Measurements from ENCODE around the gene ASS1. TPM values are rescaled to one million over a fixed set of nuclear protein-coding genes. Genes with fewer than 3 reads are reported as not detected.

The ASS1 gene
- total RNA-seq, 1 donor from 2014 or later, result 16.7 TPM

DNA sequence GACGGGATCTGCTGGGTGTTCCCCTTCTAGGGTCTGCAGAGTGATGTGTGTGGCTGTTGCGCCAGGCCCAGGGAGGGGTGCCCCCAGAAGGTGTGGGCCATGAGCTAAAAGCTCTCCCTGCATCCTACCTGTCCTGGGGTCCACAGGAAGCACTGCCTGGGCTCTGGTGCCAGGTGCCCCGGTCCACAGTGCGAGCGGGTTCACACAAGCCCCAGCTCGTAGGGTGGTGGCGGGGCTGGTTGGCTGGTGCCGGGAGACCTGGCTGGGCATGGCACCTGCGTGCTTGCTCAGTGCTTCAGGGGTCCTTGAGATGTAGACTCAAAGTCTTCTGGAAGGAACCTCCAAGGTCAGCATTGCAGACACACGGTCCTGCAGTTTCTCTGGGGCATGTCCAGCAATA is 25.5 kb downstream of the ASS1 start:
- DNase-seq (ENCODE audit: low spot score in 2 of 2) (no peak), FAIRE-seq (no peak)

DNA sequence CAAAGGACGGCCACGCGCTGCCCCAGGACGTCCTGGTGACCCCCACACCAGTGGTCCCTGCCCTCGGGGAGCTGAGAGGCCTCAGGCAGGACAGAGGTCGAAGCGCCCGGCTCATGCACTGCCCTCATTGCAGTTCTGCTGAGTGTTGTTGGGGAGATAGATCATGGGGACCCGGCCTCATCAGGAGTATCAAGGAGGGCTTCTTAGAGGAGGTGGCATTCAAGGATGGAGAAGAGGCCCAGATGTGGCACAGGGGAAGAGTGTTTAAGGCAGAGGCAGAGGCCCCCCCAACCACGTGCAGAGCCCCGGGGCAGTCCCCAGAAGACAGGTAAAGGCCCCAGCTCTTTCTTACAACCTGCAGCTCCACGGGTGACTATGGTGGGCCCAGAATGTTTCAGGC is 26.2 kb downstream of the ASS1 start:
- FAIRE-seq (no peak), DNase-seq (ENCODE audit: low spot score in 2 of 2) (no peak)

DNA sequence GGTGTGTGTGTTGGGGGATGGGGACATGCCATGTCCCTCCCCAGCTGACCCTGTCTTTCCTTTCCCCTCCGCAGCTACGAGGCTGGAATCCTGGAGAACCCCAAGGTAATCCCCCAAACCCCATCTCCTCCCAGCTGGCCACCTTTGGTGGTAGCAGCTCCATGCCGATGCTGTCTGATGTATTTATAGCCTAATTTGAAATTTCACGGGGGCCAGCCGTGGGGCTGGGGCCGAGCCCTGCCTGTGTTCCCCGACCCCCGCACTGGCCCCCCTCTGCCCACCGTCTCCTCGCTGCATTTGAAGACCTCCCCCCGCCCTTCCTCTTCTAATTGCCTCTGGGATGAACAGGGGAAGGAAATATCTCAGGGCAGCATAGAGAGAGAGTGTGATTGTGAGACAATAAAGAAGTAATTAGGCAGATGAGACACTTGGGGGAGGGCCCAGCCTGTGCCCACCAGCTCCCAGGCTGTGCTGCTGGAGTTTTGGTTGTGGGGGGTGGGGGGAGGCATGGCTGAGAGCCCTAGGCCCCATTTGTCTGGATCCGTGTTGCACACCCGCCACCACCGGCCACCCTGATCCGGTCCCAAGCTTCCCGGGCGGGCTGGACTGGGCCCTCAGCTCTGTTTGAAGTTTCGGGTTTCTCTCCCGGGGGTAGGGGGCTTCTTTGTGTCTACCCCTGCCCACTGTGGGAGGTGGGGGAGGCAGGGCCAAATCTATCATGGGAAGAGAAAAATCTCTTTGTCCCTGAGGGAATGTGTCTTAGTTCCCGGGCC is 26.8 kb downstream of the ASS1 start:
- DNase-seq (ENCODE audit: low spot score in 2 of 2) (no peak), FAIRE-seq (no peak)

GRCh38 chr9:130472184-130472705 is 27.5 kb downstream of the ASS1 start:
- no peak for FAIRE-seq
- no peak for DNase-seq (ENCODE audit: low spot score in 2 of 2)

DNA sequence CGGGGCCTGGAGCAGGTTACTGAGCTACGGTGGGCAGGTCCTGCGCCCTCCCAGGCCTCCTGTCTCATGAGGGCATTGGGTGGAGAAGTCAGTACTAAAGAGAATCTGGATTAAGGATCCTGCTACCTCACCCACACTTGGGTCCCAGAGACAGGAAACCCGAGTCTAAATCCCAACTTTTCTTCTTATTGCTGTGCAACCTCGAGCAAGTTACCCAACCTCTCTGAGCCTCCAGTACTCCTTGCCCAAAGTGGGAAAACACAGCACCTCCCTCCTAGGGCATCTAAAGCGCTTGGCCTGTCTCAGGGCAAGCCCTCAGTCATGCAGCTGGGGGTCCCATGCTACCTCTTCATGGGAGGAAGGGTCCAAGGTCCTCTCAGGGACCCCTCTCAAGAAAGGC is 28.2 kb downstream of the ASS1 start:
- FAIRE-seq (no peak), DNase-seq (ENCODE audit: low spot score in 2 of 2) (no peak)

DNA sequence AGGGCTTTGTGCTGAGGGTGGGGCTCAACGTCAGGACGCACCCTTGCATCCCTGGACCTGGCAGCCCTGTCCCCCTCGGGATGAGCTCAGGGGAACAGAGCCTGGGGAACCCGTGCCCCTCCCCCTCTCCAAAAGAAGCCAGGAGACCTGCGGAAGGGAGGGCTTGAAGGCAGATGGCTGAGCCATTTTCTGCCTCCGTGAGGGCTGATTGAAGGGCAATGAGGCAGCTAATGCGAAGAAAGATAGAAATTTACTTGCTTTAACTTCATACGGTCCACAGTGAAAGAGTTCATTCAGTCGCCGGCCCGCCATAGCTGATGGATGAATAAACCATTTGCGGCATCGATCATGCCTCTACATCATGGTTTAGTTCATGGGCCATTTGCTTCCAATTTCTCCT is 28.8 kb downstream of the ASS1 start:
- no peak for DNase-seq (ENCODE audit: low spot score in 2 of 2)
- no peak for FAIRE-seq

DNA sequence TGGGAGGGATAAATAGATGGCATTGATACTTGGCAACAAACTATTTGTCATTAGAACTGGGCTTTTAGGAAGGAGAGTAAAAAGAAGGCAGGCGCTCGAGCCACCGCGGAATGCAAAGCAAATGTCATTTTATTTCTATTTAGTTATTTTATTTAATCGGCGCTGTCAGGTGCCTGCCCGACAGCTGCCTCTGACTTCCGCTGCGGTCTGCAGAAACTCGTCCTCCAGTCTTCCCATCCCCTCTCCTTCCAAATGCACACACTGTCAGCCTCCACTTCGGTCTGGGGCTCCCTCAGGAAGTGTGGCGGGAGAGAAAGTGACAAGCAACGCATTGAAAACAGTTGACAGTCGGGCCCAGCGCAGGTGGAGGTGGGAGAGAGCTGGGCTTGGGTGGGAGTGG is 29.3 kb downstream of the ASS1 start:
- no peak for DNase-seq (ENCODE audit: low spot score in 2 of 2)
- FAIRE-seq, result no peak

- no peak for FAIRE-seq
- no peak for DNase-seq (ENCODE audit: low spot score in 2 of 2)
Measured at GRCh38 chr9:130476151-130476730, 31.5 kb downstream of the ASS1 start.

GRCh38 chr9:130477564-130477963 is 32.8 kb downstream of the ASS1 start:
- FAIRE-seq (no peak), DNase-seq (ENCODE audit: low spot score in 2 of 2) (no peak)

GRCh38 chr9:130478152-130478551 is 33.4 kb downstream of the ASS1 start:
- no peak for DNase-seq (ENCODE audit: low spot score in 2 of 2)
- no peak for FAIRE-seq

- FAIRE-seq, result no peak
- no peak for DNase-seq (ENCODE audit: low spot score in 2 of 2)
Measured at GRCh38 chr9:130478736-130479575, 34.2 kb downstream of the ASS1 start.

GRCh38 chr9:130479587-130479986 is 34.8 kb downstream of the ASS1 start:
- no peak for FAIRE-seq
- DNase-seq (ENCODE audit: low spot score in 2 of 2), result no peak

DNA sequence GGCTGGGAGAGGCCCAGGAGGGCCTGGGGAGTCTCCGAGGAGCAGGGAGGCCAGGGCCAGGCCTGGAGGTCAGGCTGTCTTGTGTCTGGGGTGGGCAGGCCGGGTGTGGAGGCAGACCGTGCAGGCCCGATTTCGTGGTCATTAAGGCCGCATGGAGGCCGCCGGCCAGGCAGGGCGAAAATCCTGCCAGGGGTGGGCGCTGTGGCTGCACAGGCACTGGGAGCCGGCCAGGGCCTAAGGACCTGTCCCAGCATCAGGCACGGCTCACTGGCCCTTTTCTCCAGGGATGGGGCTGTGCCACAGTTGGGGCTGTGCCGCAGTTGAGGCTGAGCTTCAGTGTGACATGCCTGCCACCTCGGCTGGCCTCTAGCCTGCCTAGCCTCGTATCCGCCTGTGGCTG is 35.9 kb downstream of the ASS1 start:
- DNase-seq (ENCODE audit: low spot score in 2 of 2) (peak in 1 of 2 donors; percentile 42), FAIRE-seq (no peak)

DNA sequence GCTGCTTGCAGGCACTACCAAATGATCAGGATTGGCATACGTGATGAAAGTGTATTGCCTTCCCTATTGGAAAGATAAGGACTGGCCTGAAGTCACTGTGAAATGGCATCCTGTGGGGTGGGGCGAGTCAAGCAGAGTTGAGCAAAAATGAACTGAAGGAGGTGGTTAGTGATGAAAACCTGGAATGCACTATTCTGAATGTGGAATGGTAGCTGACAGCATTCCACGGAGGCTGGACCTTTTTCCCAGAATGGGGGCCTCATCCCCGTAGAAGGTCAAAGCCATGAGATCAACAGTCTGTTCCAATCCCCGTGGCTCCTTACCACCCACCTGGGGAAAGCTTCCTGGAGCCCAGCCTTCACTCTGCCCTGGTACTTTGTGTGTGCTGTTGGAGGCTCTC is 37.7 kb downstream of the ASS1 start:
- FAIRE-seq, result no peak

DNA sequence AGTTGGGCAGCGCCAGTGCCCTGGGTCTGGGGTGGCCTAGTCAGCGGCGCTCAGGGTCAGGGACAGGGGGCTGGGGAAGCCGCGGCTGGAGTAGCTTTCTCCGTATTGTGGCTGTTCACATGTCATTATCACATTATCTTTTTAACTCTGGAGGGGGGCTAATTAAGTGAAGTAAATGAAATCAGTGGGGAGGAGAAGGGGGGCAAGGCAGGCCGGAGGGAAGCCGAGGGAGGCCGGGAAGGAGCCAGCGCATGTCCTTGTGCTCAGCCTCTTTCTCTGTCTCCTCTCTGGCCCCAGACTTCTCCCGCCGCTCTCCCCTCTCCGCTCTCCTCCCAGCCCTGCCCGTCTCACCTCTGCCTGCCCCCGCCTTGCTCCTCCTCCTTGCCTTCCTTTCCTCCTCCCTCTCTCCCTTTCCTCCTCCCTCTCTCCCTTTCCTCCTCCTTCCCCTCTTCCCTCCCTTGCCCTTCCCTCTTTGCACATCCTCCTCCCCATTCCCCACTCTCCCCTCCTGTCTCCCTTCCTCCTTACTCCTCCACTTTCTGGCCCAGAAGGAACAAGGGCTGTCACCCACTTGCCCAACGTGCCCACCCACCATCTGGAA is 38.7 kb downstream of the ASS1 start:
- FAIRE-seq (no peak), DNase-seq (ENCODE audit: low spot score in 2 of 2) (no peak)

More for the DNA sequence above, 37.7 kb downstream of the ASS1 start:
- no peak for DNase-seq (ENCODE audit: low spot score in 2 of 2)

GRCh38 chr9:130484362-130485072 is 39.8 kb downstream of the ASS1 start:
- no peak for FAIRE-seq
- peak in 1 of 2 donors; percentile 49 for DNase-seq (ENCODE audit: low spot score in 2 of 2)

DNA sequence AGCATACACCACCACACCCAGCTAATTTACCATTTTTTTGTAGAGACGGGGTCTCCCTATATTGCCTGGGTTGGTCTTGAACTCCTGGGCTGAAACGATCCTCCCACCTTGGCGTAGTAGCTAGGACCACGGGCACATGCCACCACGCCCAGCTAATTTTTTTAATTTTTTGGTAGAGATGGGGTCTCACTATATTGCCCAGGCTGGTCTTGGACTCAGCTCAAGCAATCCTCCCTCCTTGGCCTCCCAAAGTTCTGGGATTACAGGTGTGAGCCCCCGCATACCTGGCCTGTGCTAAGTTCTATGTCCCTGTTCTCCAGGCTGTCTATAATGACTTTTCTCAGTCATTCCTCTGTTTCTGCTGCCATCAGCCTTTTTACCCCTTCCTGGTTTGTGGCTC is 41.3 kb downstream of the ASS1 start:
- FAIRE-seq, result no peak
- DNase-seq (ENCODE audit: low spot score in 2 of 2), result no peak

DNA sequence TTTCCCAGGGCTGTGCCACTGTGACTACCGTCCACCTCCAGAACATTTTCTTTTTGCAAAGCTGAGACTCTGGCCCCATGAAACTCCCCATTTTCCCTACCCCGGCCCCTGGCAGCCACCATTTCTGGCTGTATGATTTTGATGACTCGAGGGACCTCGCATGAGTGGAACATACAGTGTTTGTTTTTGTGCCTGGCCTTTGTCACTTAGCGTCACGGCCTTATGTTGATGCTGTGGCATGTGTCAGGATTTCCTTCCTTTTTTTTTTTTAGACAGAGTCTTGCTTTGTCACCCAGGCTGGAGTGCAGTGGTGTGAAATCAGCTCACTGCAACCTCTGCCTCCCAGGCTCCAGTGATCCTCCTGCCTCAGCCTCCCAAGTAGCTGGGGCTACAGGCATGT is 42.7 kb downstream of the ASS1 start:
- DNase-seq (ENCODE audit: low spot score in 2 of 2) (no peak), FAIRE-seq (no peak)

GRCh38 chr9:130488621-130489330 is 44.0 kb downstream of the ASS1 start:
- DNase-seq (ENCODE audit: low spot score in 2 of 2), result no peak
- no peak for FAIRE-seq

- FAIRE-seq (no peak), DNase-seq (ENCODE audit: low spot score in 2 of 2) (no peak)
Measured at GRCh38 chr9:130490981-130491380, 46.2 kb downstream of the ASS1 start.

Measured in frontal cortex (tissue), 4 donors.